ENCODE results near the gene ARHGAP12. TPM values are rescaled to one million over a fixed set of nuclear protein-coding genes. Genes with fewer than 3 reads are reported as not detected.

Gene ARHGAP12
- total RNA-seq, 2 experiments from 2014 or later, result 11.8 to 14.5 TPM

DNA sequence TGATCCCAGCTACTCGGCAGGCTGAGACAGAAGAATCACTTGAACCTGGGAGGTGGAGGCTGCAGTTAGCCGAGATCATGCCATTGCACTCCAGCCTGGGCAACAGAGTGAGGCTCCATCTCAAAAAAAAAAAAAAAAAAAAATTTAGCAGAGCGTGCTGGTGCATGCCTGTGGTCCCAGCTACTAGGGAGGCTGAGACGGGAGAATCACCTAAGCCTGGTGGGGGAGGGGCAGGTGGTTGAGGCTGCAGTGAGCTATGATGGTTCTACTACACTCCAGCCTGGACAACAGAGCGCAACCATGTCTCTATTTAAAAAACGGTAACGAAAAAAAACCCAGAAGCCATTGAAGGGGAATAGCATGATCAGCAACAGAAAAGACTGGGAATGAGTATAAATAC is 89.9 kb downstream of the ARHGAP12 start:
- no peak for DNase-seq (ENCODE audit: low spot score)
- Histone ChIP-seq H3K79me2 (ENCODE audit: insufficient read depth, low read depth, low read length) (no peaks in the 10 kb centered on the region), H3K9me2 (ENCODE audit: insufficient read depth, low read length) (no peaks in the 10 kb centered on the region), H3K36me3 (ENCODE audit: insufficient read depth, low read length) (no peaks in the 10 kb centered on the region), H3K4me3 (ENCODE audit: low read depth, low read length, poor library complexity, severe bottlenecking) (no peak overlapping the region), H2AFZ (ENCODE audit: low read length) (no peak overlapping the region), H3K4me2 (ENCODE audit: low read length) (no peak overlapping the region), H4K20me1 (ENCODE audit: insufficient read depth, low read length) (no peaks in the 10 kb centered on the region), H3K9me3 (ENCODE audit: low read length) (no peaks in the 10 kb centered on the region), H3K27ac (ENCODE audit: low read depth, low read length, poor library complexity, severe bottlenecking) (no peak overlapping the region), H3K4me1 (ENCODE audit: insufficient read depth, low read length, poor library complexity, severe bottlenecking) (no peaks in the 10 kb centered on the region)
- no peak for TF ChIP-seq EZH2phosphoT487 (IDR thresholded peaks at IDR 0.05; ENCODE audit: borderline replicate concordance, low read depth, low read length)
- no peak for TF ChIP-seq CTCF (conservative IDR thresholded peaks at IDR 0.05; ENCODE audit: low read length)
- POLR2A ChIA-PET, result interaction anchor here (0.6 to 1.4 kb wide), 8 partner anchors 12 to 1479 kb away, joined by 3 to 7 read pairs (median 4); partner anchors contain the start of gene CCDC7
- intact Hi-C loops (cut with micrococcal nuclease; ENCODE audit: unreplicated experiment), result loop anchor here (5.0 kb wide), 1 partner anchor 169 kb away; no protein-coding TSS in a partner anchor
- BruUV-seq (replicated peaks), result no TSS peak
- CTCF ChIA-PET (ENCODE audit: unreplicated experiment), result no interaction called here

DNA sequence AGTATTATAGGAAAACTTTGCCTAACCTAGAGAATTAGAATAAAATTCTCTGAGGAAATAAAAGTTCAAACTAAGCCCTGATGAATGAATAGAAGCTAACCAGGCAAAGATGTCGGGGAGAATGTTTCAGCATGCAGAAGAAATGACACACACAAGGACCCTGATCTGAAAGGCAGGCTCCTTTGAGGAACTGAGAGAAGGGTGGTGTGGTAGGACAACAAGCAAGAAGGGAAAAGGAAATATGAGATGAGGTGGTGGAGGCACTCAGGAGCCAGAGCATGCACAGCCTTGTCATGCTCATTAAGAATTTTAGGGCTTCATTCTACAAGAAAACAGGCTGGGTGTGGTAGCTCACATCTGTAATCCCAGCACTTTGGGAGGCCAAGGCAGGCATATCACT is 90.6 kb downstream of the ARHGAP12 start:
- Histone ChIP-seq H3K4me3 (ENCODE audit: low read depth, low read length, poor library complexity, severe bottlenecking) (no peak overlapping the region), H3K4me1 (ENCODE audit: insufficient read depth, low read length, poor library complexity, severe bottlenecking) (no peaks in the 10 kb centered on the region), H3K36me3 (ENCODE audit: insufficient read depth, low read length) (no peaks in the 10 kb centered on the region), H3K9me2 (ENCODE audit: insufficient read depth, low read length) (no peaks in the 10 kb centered on the region), H4K20me1 (ENCODE audit: insufficient read depth, low read length) (no peaks in the 10 kb centered on the region), H2AFZ (ENCODE audit: low read length) (no peak overlapping the region), H3K79me2 (ENCODE audit: insufficient read depth, low read depth, low read length) (no peaks in the 10 kb centered on the region), H3K9me3 (ENCODE audit: low read length) (no peaks in the 10 kb centered on the region), H3K4me2 (ENCODE audit: low read length) (no peak overlapping the region), H3K27ac (ENCODE audit: low read depth, low read length, poor library complexity, severe bottlenecking) (no peak overlapping the region)
- BruUV-seq (replicated peaks), result no TSS peak
- ChIA-PET POLR2A (interaction anchor here (0.6 to 1.0 kb wide), 4 partner anchors 177 to 1479 kb away, joined by 3 to 7 read pairs (median 5); partner anchors contain the start of gene CCDC7), CTCF (ENCODE audit: unreplicated experiment) (no interaction called here)
- no peak for DNase-seq (ENCODE audit: low spot score)
- intact Hi-C loops (cut with micrococcal nuclease; ENCODE audit: unreplicated experiment), result loop anchor here (5.0 kb wide), 1 partner anchor 169 kb away; no protein-coding TSS in a partner anchor
- TF ChIP-seq EZH2phosphoT487 (IDR thresholded peaks at IDR 0.05; ENCODE audit: borderline replicate concordance, low read depth, low read length) (no peak), CTCF (conservative IDR thresholded peaks at IDR 0.05; ENCODE audit: low read length) (no peak)

DNA sequence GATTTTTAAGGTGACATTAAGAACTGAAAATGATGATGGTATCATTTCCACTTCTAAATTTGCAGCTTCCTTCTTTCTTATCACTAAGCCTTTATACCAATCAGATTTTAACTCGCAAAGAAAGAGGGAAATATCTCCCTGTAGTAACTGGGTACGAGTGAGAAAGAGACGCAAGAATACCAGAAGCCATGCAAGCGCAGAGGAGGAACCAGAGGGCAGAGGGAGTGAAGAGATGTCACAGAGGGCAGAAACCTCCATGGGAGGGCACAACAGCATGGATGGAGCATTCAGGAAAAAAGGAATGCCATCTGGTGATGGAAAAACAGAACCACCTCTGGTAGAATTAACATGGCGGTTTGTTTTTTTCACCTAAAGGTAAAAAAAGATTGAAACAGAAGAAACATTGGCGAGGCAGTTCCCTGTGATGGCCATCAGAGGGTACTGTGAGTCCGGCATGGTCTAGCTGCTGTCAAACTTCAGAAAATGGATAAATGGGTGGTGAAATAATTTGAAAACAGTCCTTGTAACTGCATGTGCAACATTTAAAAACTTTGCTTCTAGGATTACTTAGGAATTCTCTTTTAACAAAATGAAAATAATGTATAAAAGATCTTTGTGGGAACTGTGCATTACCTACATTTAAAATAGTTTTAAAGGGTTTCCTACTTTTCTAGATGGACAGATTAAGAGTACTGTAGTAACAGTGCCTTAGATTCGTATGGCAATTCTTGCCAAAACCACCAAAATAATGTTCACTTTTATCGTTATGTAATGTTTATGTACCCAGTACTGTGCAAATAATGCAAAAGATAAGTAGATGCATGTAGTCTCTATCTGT is 91.8 kb downstream of the ARHGAP12 start:
- Histone ChIP-seq H3K4me2 (ENCODE audit: low read length) (no peak overlapping the region; the same call in 1 of the 2 replicates), H3K4me3 (ENCODE audit: low read depth, low read length, poor library complexity, severe bottlenecking) (no peak overlapping the region), H4K20me1 (ENCODE audit: insufficient read depth, low read length) (no peaks in the 10 kb centered on the region), H3K9me2 (ENCODE audit: insufficient read depth, low read length) (no peaks in the 10 kb centered on the region), H3K79me2 (ENCODE audit: insufficient read depth, low read depth, low read length) (no peaks in the 10 kb centered on the region), H2AFZ (ENCODE audit: low read length) (peak overlapping the region; percentile 36; the same call in 1 of the 2 replicates), H3K27ac (ENCODE audit: low read depth, low read length, poor library complexity, severe bottlenecking) (no peak overlapping the region), H3K36me3 (ENCODE audit: insufficient read depth, low read length) (no peaks in the 10 kb centered on the region), H3K9me3 (ENCODE audit: low read length) (no peaks in the 10 kb centered on the region), H3K4me1 (ENCODE audit: insufficient read depth, low read length, poor library complexity, severe bottlenecking) (no peaks in the 10 kb centered on the region)
- intact Hi-C loops (cut with micrococcal nuclease; ENCODE audit: unreplicated experiment), result loop anchor here (1.0 to 5.0 kb wide), 2 partner anchors 111 to 171 kb away; no protein-coding TSS in a partner anchor
- ChIA-PET POLR2A (interaction anchor here (0.7 kb wide), 1 partner anchor 25 kb away, joined by 3 read pairs; no protein-coding TSS in a partner anchor), CTCF (ENCODE audit: unreplicated experiment) (no interaction called here)
- no TSS peak for BruUV-seq (replicated peaks)
- DNase-seq (ENCODE audit: low spot score), result peak; percentile 52
- no peak for TF ChIP-seq EZH2phosphoT487 (IDR thresholded peaks at IDR 0.05; ENCODE audit: borderline replicate concordance, low read depth, low read length)
- peak; percentile 85 for TF ChIP-seq CTCF (conservative IDR thresholded peaks at IDR 0.05; ENCODE audit: low read length)

Data from OCI-LY7 (cell line).